Stimulated activated CD8-positive, alpha-beta memory T cell treated with anti-CD3 and anti-CD28 coated beads, Interleukin-7, amount 100 ng/mL, for 24 hours (primary cell): ENCODE data around the gene SGTA.
"Not testable (repeated sequence)": the region's sequence is repeated elsewhere in the genome, so short reads cannot be mapped to it uniquely, and the experiment has no call there.

Experiments
- DNase-seq: peaks from one replicate; pipeline ENCODE4 v3.0.0-alpha.2; 2020; ENCODE audit warnings: low read depth

The SGTA gene

DNA sequence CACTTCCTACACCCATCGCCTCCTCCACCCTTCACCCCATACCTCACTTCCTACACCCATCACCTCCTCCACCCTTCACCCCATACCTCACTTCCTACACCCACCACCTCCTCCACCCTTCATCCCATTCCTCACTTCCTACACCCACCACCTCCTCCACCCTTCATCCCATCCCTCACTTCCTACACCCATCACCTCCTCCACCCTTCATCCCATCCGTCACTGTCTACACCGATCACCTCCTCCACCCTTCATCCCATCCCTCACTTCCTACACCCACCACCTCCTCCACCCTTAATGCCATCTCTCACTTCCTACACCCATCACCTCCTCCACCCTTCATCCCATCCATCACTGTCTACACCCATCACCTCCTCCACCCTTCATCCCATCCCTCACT lies 69.9 kb downstream of the SGTA start:
- not testable (repeated sequence) for DNase-seq

DNA sequence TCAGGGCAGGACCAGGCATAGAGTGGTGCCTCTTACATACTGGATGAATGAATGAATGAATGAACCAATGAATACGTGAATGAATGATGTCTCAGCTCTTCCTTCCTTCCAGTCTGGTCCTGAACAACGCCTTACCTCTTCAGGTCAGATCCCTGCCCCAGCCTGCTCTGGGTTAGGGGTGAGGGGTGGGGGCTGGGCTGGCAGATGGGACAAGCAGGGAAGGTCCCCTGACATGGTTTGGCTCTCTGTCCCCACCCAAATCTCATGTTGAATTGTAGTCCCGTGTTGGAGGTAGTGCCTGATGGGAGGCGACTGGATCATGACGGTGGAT lies 71.2 kb downstream of the SGTA start:
- DNase-seq = no peak

DNA sequence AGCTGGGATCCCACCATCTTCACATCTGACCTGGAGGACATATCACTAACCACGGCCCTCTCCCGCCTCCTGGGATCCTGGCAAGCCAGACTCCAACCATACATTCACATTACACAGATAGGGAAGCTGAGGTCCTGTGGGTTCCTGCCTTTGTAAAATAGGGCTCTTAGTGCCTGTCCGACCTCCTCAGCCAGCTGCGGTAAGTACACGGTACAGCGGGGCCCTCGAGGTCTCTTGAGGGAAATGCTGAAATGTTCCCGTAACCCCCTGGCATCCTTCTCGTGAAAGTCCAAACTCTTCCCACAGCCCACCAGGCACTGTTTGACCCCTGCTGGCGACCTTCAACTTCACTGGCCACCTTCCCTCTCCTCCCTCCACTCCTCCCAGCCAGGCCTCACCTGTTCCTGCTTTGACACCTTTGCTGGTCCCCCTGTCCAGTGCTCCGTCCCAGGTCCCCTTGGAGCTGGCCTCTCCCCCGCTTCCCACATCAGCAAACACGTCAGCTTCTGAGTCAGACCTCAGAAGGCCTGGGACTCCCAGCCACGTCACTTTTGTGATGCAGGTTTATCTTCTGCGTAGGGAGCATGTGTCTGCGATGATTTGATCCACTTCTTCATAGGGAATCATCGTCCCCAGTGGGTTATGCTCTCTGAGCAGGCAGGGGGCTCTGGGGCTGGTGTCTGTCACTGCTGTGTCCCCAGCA lies 71.8 kb downstream of the SGTA start:
- no peak for DNase-seq

DNA sequence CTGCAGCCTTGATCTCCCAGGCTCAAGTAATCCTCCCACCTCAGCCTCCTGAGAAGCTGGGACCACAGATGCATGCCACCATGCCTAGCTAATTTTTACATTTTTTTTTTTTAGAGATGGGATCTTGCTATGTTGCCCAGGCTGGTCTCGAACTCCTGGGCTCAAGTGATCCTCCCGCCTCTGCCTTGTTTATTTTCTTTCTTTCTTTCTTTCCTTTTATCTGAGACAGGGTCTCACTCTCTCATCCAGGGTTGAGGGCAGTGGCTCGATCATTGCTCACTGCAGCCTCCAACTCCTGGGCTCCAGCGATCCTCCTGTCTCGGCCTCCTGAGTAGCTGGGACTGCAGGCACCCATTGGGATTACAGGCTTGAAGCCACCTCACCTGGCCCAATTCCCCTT lies 76.8 kb downstream of the SGTA start:
- no peak for DNase-seq
